Measurements from ENCODE around the gene SLC18A3.
A peak's percentile ranks its signal among the peaks of the same experiment; 100 is the strongest.

The SLC18A3 gene

GRCh38 chr10:49611816-49612512 lies 1.9 kb downstream of the SLC18A3 start:
- no peak for DNase-seq
- TF ChIP-seq GATA1 (IDR thresholded peaks at IDR 0.05; ENCODE audit: low read depth, low read length) (no peak), POLR2A (IDR thresholded peaks at IDR 0.05; ENCODE audit: low read length) (no peak)

GRCh38 chr10:49612513-49613164 lies 2.5 kb downstream of the SLC18A3 start:
- TF ChIP-seq GATA1 (IDR thresholded peaks at IDR 0.05; ENCODE audit: low read depth, low read length) (no peak), POLR2A (IDR thresholded peaks at IDR 0.05; ENCODE audit: low read length) (no peak)
- DNase-seq = peak in 1 of 2 experiments; percentile 6

- no peak for TF ChIP-seq POLR2A (IDR thresholded peaks at IDR 0.05; ENCODE audit: low read length)
- no peak for TF ChIP-seq GATA1 (IDR thresholded peaks at IDR 0.05; ENCODE audit: low read depth, low read length)
- no peak for DNase-seq
Measured at GRCh38 chr10:49613165-49613881, 3.2 kb downstream of the SLC18A3 start.

- DNase-seq = no peak
- TF ChIP-seq POLR2A (IDR thresholded peaks at IDR 0.05; ENCODE audit: low read length) (no peak), GATA1 (IDR thresholded peaks at IDR 0.05; ENCODE audit: low read depth, low read length) (no peak)
Measured at GRCh38 chr10:49613882-49614241, 3.8 kb downstream of the SLC18A3 start, which contains the start of gene CHAT. TSS of gene CHAT (plus strand) at chr10:49614037. CDS start at chr10:49614190, 153 bp downstream.

- TF ChIP-seq GATA1 (IDR thresholded peaks at IDR 0.05; ENCODE audit: low read depth, low read length) (no peak), POLR2A (IDR thresholded peaks at IDR 0.05; ENCODE audit: low read length) (no peak)
- no peak for DNase-seq
Measured at GRCh38 chr10:49614242-49615198, 4.4 kb downstream of the SLC18A3 start.

GRCh38 chr10:49615213-49615612 lies 5.1 kb downstream of the SLC18A3 start:
- no peak for DNase-seq
- TF ChIP-seq GATA1 (IDR thresholded peaks at IDR 0.05; ENCODE audit: low read depth, low read length) = no peak
- TF ChIP-seq POLR2A (IDR thresholded peaks at IDR 0.05; ENCODE audit: low read length) = no peak

GRCh38 chr10:49615721-49616120 lies 5.6 kb downstream of the SLC18A3 start:
- no peak for TF ChIP-seq POLR2A (IDR thresholded peaks at IDR 0.05; ENCODE audit: low read length)
- no peak for TF ChIP-seq GATA1 (IDR thresholded peaks at IDR 0.05; ENCODE audit: low read depth, low read length)
- no peak for DNase-seq

GRCh38 chr10:49616421-49617101 lies 6.5 kb downstream of the SLC18A3 start:
- DNase-seq = no peak
- TF ChIP-seq GATA1 (IDR thresholded peaks at IDR 0.05; ENCODE audit: low read depth, low read length) (no peak), POLR2A (IDR thresholded peaks at IDR 0.05; ENCODE audit: low read length) (no peak)

GRCh38 chr10:49617121-49618020 lies 7.3 kb downstream of the SLC18A3 start:
- DNase-seq = no peak
- TF ChIP-seq GATA1 (IDR thresholded peaks at IDR 0.05; ENCODE audit: low read depth, low read length) = no peak
- TF ChIP-seq POLR2A (IDR thresholded peaks at IDR 0.05; ENCODE audit: low read length) = no peak

GRCh38 chr10:49618821-49619220 lies 8.7 kb downstream of the SLC18A3 start:
- TF ChIP-seq GATA1 (IDR thresholded peaks at IDR 0.05; ENCODE audit: low read depth, low read length) (no peak), POLR2A (IDR thresholded peaks at IDR 0.05; ENCODE audit: low read length) (no peak)
- no peak for DNase-seq

GRCh38 chr10:49619613-49620012 lies 9.5 kb downstream of the SLC18A3 start:
- TF ChIP-seq POLR2A (IDR thresholded peaks at IDR 0.05; ENCODE audit: low read length) = no peak
- no peak for DNase-seq

GRCh38 chr10:49620286-49620810 lies 10.2 kb downstream of the SLC18A3 start:
- TF ChIP-seq GATA1 (IDR thresholded peaks at IDR 0.05; ENCODE audit: low read depth, low read length) (no peak), POLR2A (IDR thresholded peaks at IDR 0.05; ENCODE audit: low read length) (no peak)
- DNase-seq = no peak
